ENCODE data around the gene PLA2G4E.

Gene PLA2G4E

DNA sequence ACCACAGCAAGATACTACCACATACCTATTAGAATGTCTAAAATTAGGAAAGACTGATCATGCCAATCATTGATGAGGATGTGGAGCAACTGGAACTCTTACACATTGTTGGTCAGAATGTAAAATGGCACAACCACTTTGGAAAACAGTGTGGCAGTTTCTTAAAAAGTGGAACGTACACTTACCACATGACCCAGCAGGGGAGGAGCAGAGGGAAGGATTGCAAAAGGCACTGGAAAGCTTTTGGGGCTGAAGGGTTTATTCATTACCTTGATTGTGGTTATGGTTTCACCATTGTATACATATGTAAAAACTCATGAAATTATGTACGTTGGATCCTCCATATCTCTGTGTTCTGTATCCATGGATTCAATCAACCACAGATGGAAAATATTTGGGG lies 45.2 kb downstream of the PLA2G4E start:
- DNase-seq = no peak

DNA sequence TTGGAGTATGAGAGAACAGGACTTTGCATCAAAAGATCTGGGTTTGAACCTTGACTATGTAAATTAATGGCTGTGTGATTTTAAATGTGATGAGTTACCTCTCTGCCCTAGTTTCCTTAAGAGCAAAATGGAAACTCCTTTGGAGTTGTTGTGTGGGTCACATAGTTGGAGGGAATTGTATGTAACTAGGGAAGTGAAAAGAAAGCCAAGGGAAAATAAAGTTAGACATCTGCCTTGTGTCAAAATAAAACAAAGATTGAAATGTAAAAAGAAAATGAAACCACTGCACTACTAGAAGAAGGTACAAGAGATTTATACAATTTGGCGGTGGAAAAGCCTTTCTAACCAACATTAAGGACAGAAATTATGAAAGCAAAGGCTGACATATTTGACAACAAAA lies 46.8 kb downstream of the PLA2G4E start:
- no peak for DNase-seq

DNA sequence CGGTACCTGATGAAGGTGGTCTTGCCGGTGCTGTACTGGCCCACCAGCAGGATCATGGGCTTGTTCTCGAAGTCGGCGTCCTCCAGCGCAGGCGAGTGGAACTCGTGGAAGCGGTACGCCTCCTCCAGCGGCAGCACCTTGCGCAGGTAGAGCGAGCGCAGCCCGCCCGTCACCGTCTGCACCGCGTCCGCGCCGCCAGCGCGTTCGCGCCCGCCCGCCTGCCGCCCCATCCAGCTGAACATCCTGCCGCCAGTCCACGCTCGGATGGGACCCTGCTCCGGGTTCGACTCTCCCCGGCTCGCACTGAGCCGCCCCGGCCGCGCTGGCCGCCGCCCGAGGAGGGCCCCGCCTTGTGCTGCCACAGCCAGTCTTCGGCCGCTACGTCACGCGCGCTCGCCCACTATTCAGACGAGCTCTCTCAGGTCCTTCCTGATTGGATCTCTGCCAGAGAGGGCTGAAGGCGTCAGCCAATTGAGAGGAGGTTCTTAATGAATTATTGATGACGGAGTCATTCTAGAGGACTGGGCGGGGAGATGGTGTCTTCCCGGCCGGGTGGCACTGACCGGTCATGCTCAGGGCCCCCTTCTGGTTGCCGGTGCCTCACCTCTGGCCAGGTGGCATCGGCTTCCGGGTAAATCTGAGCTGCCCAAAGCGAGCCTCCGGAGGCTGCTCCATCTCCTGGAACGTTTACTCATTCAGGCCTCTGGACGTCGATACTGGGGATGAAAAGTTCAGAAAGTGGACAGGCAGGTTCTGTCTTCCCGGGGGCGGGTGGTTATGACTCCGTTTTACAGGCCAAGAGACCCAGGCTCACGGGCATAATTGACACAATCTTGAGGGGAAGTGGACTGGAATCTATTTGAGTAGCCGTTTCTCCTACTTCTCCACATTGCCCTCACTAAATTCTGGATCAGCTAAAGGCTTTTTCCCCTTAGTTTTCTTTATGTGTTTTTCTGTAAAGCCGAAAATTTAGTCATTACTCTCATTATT lies 48.3 kb downstream of the PLA2G4E start, which contains the start of gene EHD4:
EHD4 (minus strand) TSS at position 305 of the 990 bp plus-strand sequence; CDS start at position 242, 63 bp downstream.
- peak; percentile 95 for DNase-seq

DNA sequence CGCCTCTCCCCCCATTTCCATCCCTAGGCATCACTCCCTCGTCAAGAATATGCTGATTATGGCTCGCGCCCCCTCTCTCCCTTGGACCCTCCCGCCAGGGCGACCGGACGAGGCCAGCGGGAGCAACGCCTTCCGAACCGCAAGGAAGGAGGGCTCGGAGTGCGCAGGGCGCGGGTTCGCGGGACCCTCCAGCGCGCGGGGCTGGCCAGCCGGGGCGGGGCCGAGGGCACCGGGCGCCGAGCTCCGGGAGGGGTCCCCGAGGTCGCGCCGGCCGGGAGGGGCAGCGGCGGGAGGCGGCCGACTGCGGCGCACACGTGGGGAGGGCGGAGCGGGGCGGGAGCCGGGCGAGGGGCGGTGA lies 49.0 kb downstream of the PLA2G4E start:
- DNase-seq = no peak

DNA sequence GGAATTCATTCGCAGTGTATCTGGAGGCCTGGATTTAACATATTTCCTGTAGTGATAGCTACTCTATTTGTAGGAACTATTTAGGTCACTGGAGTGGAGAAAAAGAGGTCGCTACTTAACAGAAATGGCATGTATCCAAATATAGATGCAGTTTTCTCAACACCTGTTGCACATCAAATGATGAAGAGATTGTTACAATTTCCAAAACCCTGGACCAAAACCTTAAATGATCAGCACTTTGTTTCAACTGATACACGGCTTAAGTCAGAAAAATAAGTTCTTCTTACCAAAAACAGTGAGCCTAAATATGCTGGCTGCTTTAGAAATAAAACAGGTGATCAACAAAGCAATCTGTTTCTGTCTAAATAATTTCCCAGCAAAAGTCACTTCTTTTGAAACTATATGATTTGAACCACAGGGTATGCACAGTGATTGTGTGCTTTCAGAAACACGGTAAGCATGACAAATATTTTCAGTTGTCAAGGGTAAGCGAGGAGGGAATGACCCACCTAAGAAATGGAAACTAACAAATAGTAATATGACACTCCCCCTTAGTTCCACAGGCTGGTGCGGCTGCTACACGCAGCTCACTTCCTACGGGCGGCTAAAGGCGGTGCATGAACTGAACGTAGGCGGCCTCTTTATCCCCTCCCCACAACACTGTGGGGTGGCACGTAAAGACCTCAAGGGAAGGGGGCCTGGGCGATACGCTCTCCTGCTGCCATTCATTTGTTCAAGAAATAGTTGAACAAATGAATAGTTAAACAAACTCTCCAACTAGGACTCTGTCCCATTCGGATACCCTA lies 49.5 kb downstream of the PLA2G4E start:
- DNase-seq = peak; percentile 74

DNA sequence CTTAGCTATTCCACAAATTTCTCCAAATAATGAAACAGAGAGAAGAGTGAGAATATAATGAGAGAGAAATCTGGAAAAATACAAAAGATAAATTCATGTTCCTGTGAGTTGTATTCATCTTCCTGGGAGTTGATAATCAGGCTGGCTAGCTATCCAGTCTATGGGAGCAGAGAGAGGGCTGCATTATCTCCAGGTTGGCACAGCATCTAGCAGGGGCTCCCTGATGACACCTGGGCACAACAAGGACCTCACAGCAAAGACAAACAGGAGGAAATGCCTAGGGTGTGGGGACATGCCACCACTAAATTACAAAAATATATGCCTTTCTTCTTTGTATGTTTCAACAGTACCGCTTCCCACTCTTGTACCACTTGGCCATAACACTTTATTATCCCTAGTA lies 50.4 kb downstream of the PLA2G4E start:
- DNase-seq = no peak

DNA sequence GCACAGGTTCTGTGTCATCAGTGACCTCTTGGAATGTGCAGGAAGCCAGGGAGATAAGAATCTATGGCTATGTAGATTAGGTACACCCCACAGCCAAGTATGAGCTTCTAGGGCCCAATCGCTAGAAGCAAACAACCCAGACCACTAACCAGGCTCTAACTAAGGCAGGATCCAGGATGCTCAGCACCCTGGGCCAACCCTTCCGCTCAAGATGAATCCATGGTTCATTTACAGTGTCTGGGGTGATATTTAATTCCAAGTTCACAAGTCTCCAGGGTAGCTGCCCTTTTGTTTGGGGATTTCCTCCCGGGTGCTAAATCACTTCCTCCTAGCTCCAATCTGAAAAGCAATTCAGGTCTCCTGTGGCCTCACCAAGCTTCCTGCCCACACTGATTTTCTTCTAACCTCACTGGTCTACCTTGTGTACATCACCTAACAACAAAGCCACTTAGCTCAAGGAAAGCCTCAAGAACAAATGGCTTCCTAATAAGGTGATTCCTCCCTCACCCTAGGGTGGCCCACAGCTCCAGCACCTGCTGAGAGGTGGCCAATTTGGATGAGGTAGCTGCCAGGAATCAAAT lies 50.9 kb downstream of the PLA2G4E start:
- no peak for DNase-seq

DNA sequence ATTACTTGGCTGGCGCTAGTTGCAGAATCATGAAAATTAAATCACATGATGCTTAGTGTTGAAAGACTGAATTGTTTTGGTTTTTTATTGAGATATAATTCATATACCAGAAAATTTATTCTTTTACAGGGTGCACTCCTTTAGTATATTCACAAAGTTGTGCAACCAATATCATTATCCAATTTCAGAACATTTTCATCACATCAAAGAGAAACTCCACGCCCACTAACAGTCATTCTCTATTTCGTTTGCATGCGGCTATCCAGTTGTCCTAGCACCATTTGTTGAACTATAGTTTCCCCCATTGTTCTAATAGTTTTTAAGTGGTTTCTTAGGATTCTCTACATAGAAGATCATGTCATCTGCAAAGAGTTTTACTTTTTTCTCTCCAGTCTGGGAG lies 52.1 kb downstream of the PLA2G4E start:
- DNase-seq = no peak

DNA sequence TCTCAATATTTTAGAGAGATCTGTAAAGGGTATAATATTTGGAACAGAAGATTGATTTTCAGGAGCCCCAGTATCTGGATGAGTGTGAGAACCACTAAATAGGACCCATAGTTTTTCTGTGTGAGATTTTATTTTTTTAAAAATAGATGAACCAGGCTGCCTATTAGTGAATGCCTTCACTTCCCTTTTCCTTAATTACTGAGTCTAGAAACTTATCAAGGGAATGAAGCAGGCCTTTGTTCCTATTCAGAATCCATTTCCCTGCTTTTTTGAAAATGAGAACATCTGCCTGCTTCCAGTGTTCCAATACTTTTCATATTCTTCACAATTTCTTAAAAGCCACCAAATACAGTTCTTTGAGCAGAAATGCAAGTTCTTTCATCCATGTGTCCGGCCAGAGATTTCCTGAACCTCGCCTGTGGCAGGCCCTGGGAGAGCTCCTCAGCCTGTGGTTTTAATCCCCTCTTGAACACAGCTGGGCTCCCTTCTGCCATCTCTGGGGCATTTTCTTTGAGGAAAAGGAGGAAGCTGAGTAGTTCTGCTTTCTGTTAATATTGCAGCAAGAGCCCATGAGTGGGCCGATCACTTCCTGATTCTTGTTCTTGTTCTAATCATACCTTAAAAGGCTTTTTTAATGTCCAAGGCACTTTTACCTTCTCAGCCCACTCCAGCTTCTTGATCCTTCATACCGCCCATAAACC lies 53.2 kb downstream of the PLA2G4E start:
- no peak for DNase-seq

DNA sequence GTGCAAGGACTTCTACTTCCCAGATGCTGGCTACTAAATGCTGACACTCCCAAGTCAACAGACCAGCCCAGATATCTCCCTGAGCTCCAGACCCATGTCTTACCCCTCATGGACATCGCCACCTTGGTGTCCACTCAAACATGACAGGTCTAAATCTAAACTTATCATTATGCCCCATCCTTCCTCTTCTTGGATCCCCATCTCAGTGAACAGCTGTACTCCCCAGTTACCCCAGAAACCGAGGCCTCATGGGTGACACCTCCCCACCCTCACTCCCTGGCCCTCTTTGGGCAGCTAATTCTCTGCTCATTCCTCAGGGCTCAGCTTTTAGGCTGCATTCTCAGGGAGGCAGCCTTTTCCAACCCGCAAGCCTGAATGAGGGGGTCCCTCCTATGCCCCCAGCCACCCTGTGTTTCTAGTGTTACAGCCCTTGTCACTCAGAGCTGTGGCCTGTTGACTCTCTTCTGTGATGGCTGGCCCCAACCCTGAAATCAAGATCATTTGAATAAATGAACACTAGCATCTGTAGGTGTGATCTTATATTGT lies 53.8 kb downstream of the PLA2G4E start:
- DNase-seq = no peak

DNA sequence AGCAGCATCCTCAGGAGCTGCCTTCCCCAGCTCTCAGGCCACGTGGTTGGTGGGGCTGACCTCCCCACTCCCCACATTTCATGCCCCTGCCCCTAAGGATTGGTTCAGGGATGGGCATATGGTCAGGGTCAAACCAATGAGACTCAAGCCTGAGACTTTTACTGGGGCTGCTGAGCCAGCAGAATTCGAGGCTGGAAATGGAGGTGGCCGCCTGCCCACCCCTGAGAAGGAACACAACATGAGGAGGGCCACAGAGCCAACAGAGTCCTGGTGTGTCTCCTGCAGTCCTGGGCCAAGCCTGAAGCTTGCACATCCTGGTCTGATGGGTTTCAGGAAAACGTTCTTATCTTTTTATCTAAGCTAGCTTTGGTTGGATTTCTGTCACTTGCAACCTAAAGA lies 54.4 kb downstream of the PLA2G4E start:
- DNase-seq = no peak

DNA sequence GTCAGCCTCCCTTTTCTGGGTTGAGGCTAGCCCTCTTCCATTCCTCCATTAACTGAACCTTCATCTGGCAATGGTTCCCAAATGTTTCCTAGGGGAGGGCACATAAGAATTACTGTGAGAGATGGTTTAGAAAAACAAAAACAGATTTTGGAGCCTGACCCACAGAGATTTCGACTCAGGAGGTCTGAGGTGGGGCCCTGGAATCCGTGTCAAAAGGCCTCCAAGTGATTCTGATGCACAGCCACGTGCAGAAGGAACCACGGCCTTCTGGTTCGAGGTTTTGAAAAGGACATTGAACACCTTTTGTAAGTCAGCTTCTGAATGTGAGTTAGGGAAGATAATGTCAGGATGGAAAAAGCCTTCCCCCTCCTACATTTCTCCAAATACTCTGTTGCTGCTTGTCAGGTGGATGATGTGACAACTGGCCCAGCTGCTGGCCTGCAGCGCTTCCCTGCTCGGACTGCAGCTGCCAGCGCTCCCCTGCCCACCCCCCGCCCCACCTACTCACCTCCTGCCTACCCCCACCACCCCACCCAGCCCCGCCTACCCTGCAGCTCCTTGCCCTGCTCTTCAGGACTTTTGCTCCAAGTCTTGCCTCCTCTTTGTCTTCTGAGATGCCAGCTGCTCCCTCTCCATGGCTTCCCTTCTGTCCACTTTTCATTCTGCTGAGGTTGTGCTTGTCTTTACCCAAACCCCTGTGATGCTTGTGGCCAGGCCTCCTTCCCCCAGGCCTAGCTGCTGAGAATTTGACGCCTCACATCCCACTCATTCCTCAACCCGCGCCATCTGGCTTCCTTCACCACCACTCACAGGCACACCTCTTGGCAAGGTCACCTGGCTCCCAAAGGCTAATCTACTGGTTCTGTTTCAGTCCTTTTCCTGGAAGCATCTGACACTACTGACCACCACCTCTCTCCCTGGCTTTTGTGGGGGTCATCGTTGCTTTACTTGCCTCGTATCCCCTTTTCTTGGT lies 55.1 kb downstream of the PLA2G4E start:
- DNase-seq = no peak

DNA sequence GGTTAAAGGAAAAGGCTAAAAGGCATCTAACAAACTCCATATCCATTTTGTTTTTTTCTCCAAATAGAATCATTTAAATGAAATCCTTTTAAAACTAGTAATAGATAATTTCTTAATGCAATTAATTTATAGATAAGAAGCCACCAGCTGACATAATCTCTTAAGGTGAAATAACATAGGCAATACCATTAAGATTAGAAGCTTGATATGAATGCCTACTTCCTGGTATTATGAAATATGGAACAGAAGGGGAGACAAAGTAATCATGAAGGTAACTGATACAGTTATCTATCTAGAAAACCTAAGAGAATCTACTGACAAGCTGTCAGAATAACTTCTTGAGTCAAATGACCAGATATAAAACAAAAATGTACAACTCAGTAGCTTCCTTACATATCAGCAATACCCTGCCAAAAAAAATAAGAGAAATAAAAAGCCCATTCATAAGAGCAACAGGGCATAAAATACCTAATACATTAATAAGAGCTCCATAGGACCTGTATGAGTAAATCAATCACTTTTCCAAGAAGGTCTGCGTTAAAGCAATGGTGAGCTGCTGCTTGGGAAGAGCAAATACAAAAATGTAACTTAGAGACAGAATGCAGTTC lies 59.1 kb downstream of the PLA2G4E start:
- no peak for DNase-seq

DNA sequence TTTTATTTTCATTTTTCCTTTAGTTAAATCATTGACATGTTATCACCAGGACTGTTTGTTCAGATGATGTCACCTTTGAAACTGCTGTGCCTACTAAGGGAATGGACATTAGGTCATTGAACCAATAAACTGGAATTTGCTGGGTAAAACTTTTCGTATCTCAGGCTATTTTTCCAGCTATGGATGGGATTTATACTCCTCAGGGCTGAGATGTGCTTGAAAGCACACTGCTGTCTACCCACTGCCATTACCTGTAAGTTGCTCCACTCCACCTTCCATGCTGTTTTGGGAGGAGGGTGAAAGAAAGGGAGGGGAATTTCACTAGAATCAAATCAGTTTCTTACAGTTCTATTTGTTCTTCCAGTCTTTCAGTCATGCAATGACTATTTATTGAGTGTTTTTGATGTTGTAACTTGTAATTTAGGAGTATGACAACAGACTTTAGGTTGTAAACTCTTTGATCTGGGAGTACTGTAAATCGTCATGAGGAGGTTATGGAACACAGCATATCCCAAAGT lies 59.8 kb downstream of the PLA2G4E start:
- no peak for DNase-seq

DNA sequence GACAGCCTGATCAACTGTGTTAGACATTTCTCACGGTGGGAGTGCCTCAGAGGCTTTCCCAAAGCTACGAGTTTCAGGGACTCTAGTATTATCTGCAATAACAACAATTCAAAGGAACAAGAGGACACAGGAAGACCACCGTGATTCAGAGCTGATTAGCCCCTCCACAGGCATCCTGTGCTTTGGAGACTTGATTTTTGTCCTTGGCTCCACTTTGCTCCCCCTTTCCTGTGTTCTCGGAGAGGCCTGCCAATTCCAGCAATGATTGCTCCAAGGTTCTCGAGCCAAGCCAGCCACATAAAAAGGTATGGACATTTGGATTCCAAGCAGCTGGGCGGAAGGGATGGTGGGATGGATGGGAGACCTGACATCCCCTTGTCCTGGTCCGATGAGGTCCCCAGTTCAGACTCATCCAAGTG lies 62.8 kb downstream of the PLA2G4E start:
- no peak for DNase-seq

DNA sequence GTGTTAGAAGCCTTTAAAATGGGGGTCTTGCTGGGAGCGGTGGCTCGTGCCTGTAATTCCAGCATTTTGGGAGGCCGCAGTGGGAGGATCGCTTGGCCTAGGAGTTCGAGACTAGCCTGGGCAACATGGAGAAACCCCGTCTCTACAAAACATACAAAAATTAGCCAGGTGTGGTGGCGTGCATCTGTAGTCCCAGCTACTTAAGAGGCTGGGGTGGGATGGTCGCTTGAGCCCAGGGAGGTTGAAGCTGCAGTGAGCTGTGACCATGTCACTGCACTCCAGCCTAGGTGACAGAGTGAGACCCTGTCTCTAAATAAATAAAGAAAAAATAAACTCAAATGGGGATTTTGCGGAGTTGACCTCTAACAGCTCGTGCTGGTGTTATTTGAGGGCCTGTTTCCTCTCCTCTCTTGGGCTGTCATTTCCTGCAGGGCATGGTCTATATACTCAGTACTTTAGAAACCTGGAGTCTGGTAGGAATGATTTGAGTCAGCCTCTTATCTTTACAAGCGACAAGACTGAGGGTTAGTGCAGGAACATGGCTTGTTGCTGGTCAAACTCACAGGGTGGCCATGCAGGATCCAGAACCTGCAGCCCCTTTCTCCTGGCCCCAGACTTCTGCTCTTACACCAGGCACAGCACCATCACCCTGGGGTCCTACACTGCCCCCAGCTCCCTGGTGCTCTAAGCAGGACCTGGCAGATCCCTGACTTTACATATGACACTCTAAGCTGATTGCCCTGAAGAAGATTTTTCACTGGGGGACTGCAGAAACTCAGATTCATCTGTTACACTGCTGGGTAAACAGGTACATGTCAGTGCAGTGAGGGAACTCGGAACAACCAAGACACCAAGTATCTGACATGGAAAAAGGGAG lies 63.6 kb downstream of the PLA2G4E start:
- DNase-seq = no peak

DNA sequence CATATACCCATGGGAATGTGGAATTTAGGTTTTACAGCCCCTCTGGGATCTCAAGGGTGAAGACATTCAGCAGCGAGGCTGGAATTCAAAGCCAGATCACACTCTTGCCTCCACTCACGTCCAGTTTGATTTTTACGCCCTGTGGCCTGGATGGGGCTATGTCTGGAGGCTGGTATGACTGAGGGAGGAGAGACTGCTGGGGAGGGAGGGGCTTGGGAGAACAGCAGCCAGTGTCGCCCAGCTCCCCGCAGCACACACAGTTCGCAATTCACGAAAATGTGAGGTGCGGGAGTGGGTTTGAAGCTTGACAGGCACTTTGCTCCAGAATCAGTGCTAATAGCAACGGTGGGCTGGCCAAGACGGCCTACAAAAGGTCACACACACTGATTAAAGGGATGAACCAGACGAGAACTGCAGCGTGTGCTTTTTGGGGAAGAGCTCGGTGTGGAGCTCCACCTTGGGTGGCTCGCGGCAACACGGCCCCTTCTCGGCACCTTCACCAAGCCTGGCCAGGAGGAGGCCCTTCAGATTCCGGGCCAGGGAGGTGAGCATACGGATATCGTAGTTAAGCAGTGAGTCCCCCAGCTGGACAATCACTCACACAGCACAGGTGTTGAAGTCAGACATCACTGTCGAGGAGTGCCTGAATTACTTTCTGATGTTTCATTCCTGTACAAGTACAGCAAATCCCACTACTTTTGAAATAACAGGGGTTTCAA lies 64.9 kb downstream of the PLA2G4E start:
- DNase-seq = peak; percentile 41

DNA sequence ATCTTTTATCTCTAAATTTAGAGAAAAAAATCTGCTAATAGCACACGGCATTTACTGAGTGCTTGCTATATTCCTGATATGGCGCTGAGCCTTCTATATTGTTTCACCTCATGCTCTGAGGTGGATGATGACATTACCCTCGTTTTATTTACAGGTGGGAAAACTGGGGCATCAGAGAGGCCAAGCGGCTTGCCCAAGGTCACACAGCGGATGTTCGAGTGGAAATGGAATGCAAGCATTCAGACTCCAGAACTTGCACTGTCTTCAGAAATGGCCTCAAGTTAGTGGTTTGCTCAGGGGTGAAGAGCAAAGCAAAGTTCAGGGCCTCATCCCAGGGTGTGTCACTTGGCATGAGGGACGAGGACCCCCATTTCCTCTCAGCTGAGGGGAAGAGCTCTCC lies 65.7 kb downstream of the PLA2G4E start:
- no peak for DNase-seq

Data from right kidney (tissue), 1 donor.